Measurements from ENCODE around the gene CRABP2.
A peak's percentile ranks its signal among the peaks of the same experiment; 100 is the strongest.

CRABP2 gene

DNA sequence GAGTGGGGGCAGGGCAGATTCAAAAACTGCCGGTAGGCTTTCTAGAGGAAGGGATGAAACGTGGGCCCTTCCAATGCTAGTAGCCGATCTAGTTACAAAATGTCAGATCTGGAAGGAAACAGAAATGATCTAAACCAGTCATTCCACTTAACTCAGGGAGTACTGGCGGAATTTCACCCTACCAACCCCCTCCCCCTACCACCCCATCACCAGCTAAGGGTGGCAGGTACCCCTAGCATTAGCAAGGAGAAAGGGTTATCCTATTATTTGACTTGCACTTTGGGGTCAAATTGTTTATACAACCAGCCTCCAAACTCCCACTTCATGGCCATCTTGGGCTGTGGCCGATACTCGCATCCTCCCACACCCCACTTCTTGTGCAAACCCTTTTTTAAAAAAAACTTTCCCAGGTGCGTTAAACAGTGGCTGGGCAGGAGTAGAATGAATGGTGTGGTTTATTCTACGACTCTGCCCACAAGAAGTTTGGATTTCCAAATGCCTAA is 36.1 kb upstream of the CRABP2 start:
- DNase-seq (ENCODE audit: low spot score): no peak

DNA sequence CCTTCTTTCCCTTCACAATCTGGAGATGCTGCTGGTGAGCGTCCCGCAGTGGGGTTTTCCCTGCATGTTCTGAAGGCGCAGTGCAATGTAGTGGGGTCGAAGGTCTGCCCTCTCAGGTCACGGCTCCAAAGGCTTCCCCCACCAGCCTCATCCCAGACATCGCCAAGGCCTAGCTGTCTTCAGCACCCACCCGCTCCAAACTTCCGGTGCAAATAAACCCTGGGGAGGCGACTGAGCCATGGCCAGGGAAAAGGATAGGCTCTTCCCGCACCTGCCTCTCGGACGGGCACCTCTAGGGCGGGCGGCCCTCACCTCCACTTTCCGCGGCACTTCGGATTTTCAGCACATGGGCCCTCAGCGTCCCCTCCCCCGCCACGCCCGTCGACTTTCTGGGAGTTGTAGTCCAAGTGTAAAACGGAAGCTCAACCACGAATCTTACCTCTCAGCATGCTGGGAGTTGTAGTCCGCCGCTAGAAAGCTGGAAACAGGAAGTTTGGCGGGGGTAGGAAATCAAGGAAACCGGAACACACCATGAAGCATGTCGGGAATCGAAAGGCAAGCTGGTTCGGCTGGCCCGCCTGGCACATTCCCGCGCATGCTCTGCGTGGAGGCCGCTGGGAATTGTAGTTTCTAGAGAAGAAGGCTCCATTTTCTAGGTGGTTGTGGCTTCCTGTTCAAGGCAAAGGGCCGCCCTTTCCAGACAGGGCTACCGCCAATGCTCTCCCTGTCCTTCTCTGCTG is 35.5 kb upstream of the CRABP2 start, which contains the start of gene MRPL24:
Gene MRPL24 (minus strand): TSS at position 348 of the 740 bp plus-strand sequence. CDS start 2,384 bp downstream, outside the sequence.
- peak; percentile 100 for DNase-seq (ENCODE audit: low spot score)

DNA sequence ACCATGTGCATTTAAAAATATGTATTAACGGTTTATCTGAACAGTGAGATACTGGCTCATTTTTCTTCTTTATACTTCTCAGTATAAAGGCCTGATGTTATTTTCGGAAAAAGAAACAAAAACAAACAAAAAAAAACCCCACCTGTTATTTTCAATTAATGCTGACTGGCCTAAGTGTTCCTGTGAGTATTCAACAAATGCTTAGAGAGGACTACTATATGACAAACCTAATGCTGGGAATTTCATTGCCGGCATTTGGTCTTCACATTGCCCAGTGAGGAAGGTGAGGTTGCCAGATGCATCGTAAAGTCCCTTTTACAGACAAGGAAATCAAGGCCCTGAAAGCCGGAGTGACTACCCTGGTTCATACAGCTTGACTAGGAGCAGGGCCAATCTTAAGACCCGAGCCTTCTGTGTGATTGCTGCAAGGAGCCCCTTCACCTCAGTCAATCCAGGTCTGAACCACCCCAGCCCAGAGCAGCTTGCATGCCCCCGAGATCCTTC is 34.9 kb upstream of the CRABP2 start:
- peak; percentile 33 for DNase-seq (ENCODE audit: low spot score)

DNA sequence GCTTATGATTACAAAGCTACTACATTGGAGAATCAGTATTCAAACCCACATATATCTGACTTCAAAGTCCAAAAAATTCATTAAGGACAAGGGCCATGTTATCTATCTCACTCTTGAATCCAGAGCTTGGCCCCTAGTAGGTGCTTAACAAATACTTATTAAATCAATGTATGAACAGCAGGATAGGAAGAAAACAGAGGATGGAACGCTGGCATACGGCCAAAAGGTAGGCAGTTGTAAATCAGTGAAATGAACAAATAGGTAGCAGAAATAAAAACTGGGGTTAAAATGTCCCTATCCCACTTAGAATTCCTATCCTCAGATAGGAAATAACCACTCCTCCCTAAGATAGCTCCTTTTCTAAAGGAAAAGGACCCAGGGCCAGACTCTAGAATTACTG is 33.5 kb upstream of the CRABP2 start:
- DNase-seq (ENCODE audit: low spot score): no peak

DNA sequence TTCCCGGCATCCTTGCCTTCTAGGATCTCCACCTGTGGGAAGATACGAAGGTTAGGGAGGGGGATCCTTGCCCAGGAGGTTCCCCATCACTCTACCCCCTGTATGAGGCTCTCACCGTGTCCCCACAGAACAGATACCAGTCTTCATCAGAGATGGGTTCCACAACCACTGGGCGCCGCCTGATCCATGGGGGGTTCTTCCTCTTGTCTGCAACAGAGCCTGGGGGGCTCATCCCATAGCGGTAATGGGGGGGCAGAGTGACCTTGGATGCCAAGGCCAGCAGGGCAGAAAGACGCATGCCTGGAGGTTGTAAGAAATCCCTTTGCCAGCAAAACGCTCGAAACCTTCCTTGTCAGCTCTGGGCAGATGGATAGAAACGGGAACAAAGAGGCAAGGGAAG is 33.0 kb upstream of the CRABP2 start:
- DNase-seq (ENCODE audit: low spot score): no peak

DNA sequence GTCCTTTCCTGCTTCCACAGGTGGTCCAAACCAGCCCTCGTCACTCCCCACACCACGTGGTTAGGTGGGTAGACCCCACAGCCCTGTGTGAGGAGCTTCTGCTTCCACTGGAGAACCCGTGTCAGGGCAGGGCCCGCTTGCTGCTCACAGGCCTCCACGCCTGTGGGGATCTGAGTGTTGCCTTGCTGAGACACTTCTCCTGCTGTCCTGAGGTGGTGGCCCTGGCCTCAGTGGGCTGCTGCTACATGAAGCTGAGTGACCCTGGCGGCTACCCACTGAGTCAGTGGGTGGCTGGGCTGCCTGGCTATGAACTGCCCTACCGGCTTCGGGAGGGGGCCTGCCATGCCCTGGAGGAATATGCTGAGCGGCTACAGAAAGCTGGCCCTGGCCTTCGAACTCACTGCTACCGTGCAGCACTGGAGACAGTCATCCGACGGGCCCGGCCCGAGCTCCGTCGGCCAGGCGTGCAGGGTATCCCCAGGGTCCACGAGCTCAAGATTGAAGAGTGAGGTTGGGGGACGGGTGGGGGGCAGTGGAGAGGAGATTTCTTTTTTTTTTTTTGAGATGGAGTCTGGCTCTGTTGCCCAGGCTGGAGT is 28.7 kb upstream of the CRABP2 start:
- no peak for DNase-seq (ENCODE audit: low spot score)

DNA sequence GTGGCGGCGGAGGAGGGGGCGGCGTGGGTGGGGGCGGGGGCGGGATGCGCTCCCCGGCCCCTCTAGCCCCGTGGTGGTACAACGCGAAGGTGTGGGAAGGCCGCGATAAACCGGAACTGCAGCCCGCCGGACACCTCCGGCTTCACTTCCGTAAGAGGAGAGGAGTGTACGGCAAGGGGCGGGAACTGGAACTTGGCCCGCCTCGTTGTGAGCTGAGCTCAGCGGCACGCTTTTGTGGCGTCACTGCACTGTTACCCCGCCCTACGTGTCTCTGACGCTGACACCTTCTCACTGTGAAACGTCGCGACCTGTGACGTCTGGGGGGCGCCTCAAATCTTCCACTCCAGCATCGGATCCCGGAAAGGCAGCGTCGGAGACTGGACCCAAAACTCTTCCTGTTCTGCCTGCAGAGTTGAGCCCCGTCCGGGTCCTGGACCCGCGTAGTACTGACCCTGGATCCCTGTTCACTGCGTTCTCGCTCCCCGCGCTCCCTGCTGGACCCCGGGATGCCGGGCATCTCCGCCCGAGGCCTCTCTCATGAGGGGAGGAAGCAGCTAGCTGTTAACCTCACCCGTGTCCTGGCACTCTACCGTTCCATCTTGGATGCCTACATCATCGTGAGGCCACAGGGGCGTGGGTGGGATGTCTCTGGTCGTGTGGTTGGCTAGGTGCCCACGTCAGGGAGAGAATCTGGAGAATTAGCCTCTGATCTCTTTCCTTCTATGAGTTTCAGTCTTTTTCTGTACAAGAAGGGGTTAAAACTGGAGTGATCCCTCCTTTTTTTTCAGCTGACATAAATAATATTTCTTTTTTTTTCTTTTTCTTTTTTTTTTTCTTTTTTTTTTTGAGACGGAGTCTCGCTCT is 23.4 kb upstream of the CRABP2 start, which contains the start of gene ISG20L2:
Gene ISG20L2 (minus strand): TSS at position 168 of the 864 bp plus-strand sequence. CDS start 1,114 bp downstream, outside the sequence.
- DNase-seq (ENCODE audit: low spot score): peak; percentile 91

DNA sequence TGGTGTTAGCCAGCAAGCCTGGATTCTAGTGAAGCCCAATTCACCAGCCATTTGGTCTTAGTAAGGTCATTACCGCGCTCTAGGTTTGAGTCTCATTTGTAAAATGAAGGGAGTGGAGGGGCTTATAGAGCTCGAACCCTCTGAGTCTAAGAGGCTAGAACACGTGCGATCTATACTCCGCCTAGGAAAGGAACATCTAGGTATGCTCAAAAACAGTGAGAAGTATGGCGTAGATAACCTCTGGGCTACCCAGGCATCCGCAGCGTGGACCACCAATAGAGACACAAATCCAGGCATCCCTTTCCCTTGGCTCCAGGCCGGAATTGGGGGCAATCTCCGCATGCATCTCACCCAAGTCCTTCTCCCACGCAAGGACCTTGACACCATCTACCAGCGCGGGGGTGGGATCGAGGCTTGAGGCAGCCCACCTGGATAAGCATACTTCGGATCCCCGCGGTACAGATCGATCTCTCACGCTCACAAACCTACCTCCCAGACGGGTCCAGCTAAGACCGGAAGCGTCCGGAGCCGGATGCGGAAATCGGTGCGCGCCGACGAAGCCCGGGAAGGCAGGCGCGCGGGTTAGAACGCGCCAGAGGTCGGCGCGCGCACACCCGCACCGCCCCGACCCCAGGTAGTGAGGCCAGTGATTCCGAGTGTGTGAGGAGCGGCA is 22.7 kb upstream of the CRABP2 start, which contains the start of gene METTL25B:
Gene METTL25B (plus strand): TSS at position 544 of the 673 bp plus-strand sequence. CDS start 636 bp downstream, outside the sequence.
- DNase-seq (ENCODE audit: low spot score): peak; percentile 70

DNA sequence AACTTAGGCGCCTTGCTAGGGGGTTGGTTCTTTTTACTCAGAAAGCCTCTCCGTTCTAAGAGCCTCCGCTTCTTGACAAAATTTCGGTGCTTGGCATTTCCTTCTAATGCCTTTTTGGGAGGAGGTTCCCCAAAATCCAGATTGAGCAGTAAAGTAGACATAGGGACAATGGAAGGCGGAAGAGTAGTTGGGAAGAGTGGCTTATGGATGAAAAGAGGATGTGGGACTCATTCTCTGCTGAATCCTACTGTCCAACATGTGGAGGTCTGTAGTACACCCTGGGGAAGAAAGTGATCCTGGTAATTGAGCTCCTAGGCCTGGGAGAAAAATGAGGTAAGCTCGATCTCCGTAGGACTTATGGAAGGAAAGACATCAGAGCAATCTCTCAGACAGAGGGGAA is 22.1 kb upstream of the CRABP2 start:
- DNase-seq (ENCODE audit: low spot score): no peak

DNA sequence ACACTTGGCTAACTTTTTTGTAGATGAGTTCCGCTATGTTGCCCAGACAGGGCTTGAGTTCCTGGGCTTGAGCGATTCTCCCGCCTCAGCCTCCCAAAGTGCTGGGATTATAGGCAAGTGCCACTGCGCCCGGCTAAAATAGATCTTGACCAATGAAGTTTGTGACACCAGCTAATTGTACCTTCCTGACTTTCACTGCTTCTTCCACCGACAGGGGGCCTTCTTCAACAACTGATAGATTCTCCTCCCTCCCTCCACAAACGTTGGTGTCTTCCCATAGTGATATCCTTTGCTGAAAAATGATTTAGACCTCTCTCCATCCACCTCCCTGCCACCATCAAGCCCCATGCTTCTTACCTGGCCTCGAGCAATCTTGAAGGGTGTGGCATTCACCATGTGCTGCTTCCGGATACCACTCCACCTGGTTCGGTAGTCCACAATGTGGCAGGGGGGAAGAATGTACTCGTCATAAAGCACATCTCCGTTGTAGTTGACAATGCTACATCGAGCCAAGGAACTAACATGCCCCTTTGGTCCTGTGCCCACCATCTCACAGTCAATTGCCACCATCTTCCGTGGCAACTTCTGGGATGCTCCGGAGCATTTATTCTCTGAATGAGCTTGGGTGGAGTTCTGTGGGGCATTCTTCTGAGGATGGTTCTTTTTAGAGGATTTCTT is 21.3 kb upstream of the CRABP2 start:
- DNase-seq (ENCODE audit: low spot score): no peak

DNA sequence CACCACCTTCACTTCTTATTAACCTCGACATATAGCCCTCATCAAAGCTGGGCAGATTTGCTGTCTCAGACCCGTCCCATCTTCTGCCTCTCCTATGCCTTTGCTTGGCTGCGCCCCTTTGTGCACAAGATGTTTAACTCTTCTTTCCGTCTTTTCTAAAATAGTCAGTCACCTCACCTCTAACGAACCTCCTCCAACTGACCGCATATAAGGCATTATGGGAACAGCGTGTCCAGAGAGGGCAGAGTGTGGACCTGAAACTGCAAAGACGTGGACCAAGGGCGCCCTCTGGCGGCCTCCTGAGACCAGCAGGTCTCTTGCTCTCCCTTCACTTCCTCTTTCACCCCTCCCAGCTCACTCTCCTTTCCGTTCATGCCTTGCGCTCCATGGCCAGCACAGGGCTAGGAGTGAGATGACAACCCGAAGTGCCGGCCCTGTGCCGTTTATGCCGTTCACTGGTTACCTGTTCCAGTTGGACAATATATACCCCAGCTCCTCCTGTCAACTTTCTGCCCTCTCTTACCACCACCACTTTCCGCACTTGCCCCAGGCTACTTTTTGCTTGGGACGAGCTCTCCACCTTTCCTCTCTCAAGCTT is 20.4 kb upstream of the CRABP2 start:
- peak; percentile 86 for DNase-seq (ENCODE audit: low spot score)

DNA sequence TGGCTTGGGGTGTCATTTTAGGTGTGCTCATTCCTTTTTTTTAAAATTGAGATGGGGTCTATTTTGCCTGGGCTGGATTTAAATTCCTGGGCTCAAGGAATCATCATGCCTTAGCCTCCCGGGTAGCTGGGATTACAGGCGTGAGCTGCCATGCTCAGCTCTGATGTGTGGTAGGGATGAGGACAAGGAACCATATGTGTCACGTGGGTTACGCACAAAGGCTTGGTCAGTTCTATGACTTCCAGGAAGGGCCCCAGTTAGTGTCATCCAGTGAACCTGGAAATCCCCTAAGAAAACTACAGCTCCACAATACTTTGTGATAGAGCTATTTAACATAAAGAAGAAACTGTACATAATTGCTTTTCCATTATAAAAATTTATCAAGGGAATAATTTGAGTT is 16.2 kb upstream of the CRABP2 start:
- DNase-seq (ENCODE audit: low spot score): no peak

DNA sequence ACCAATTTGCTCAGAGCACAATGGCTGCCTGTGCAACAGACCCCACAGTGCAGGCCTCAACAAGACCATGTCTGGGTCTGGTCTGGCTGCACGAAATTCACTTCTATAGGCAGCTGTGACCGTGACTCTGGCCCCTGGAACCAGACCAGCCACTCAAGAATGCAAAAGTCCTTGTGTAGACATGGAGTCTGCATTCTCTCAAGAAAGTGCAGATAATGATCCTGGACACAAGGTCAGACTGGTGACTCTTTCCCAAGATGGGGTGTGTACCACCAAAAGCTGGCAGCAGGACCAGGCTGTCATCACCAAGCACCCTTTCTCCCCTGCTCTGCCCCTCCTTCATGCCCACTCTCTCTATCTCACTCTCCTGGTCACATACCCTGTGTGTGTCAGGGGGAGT is 15.7 kb upstream of the CRABP2 start:
- no peak for DNase-seq (ENCODE audit: low spot score)

DNA sequence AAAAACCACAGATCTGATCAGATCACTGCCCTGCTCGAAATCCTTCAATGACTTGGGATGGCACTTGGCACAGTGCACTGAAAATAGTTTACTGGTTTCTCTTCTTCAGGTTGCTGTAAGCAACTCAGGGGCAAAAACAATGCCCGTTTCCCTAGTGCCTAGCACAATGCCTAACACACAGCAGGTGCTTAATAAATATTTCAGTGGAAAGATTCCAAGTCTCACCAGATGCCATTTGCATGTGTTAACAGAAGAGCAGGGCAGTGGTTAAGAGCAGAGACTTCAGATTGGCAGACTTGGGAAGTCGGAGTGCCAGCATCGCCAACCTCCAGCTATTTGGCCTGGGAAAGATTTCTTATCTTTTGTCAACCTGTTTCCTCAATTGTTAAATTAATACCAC is 12.0 kb upstream of the CRABP2 start:
- DNase-seq (ENCODE audit: low spot score): no peak

DNA sequence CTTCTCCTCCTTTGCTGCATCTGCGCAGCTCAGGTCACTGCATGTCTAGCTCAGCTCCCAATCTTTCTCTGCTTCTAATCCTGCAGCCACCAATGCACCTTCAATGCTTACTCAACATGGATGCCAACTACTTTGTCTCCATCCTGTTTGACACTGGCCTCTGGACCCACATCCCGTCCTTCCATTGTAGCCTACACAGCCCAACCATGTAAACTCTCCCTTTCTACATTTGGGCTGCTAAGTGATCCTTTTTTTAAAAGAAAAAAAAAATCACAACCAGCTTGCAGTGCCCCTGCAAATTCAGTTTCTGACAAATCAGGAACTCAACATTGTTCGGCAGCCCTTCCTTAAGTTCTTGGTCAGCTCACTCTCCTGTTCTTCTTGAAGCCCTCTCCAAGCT is 9.4 kb upstream of the CRABP2 start:
- no peak for DNase-seq (ENCODE audit: low spot score)

DNA sequence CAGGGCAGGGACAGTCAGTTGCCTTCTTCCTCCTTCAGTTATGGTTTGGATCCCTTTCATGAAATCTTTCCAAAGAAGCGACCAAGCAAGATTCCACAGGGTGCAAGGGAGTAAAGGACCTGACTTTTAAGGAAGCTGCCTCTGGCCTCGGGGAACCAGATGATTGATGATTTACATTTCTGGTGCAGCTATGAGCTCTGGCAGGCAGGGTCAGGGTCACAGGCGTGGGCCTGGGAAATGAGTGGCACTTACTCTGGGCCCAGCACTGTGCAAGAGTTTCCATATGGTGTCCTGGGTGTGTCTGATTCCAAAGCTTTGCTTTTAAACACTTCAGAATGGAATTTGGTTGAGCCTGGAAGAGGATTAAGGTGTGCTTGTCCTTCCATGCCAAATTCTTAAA is 7.2 kb upstream of the CRABP2 start:
- no peak for DNase-seq (ENCODE audit: low spot score)

DNA sequence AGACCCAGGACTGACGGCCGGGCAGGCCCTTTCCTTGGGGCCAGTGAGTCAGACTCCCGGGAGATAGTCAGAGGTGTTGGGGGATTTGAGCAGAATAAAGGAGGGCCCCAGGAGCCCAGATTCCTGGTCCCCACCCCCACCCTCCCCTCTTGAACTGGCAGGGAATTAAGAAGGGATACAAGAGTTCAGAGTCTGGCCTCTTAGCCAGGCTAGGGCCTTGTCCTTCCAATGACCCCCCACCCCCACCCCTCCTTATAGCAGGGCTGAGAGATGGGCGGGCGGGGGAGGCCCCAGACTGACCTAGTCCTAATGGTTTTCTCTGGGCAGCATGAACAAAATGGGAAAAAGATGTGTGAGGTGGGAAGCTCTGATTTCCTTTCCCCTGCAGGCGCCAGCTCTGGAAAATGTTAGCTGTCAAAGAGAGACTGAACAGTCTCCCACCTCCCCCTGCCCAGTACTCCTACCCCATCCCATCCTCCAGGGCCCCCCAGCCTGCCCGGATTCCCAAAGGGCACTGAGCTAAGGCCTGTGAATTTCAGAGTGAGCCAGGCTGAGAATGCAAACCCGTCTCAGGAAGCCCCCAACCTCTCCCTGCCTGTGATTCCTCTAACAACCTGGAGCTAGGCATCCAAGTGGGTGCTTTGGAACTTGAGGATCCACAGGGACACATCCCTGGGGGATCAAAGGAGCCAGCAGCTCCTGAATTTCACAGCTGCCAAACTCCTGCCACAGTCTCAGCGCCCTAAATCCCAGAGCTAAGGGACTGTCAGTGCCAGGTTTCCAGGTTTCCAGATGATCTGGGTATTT is 5.8 kb upstream of the CRABP2 start:
- DNase-seq (ENCODE audit: low spot score): no peak

DNA sequence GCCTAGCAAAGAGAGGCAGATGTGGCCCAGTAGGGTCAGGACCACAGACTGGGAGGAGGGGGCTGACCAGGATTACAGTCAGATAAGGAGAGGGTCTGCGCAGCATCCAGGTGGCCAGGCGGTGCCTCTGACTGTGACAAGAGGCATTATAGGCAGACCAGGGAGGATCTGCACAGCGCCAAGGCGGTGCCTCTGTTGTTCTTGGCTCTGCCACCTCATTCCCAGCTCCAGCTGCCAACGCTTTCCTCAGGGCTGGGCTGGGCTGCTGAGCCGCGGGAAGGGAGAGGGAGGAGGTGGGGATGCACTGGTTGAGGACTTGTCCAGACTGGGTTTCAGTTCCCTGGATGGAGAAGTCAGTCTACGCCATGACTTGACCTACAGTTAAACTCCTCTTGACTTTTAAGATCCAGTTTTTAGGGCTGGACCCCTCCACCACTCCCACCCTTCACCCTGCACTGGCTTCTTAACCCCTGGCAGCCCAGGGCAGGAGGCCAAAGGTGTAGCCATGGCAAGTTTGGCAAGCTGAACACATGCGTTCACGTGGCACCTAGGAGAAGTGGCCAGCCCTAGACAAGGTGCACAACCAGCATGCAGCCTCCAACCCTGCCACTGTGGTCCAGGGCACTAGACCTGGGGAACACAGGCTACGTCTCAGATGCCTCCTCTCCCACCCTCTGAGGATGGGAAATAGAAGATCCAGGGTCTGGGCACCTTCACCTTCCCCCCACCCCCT is 4.5 kb upstream of the CRABP2 start:
- no peak for DNase-seq (ENCODE audit: low spot score)

DNA sequence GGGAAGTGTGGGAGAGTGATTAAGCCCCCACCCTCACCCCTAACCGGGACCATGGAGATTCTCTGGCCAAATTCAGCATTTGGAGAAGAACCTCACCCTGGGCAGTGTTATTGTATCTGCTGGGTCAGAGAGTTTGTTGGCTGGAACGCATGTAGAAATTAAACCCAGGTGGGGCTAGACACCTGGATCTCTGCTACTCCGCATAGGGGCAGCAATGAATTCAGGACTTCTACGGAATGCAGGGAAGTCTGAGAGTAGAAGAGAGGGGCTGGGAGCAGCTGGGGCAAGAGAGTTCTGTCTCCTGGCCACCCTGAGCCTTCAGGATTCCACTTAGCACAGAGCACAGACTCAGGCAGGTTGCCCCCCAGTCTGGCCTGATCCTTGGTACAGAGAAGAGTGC is 3.6 kb upstream of the CRABP2 start:
- no peak for DNase-seq (ENCODE audit: low spot score)
